GM21360 (cell line): ENCODE results near the gene CAPS.

ENCODE experiments used
- ATAC-seq: cut with Tn5 transposase; IDR thresholded peaks from one replicate; pipeline ENCODE4 v1.9.1; 2021; ENCODE audit warnings: mild to moderate bottlenecking, moderate library complexity; ENCODE audit not compliant: unreplicated experiment

Gene CAPS

DNA sequence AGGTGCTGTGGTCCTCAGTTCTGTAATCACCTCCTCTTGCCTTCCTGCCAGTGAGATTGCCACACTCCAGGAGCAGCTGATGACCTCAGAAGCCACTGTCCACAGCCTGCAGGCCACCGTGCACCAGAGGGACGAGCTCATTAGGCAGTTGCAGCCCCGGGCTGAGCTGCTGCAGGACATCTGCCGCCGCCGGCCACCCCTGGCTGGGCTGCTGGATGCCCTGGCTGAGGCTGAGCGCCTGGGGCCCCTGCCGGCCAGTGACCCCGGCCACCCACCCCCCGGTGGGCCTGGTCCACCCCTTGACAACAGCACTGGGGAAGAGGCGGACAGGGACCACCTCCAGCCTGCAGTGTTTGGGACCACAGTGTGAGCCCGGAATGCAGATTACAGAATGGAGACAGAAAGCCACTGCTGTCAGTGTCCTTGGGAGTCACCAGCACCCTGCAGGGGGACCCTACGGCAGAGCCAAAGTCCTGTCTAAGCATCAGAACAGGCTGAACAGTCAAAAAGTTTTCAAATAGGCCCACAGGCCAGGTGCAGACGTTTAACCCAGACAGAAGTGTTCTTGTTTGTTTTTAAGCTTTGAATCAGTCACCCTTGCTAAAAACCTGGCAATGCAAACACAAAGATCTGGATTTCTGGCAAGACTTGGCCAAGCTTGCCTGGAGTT is 5.1 kb upstream of the CAPS start:
- no peak for ATAC-seq

DNA sequence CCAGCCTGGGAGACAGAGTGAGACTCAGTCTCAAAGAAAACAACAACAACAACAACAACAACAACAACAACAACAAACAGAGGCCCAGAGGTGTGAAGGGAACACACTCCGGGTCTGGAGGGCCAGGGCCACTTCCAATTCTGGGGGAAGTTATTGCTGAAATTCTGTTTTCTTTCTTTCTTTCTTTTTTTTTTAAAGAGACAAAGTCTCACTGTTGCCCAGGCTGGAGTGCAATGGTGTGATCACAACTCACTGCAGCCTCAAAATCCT is 3.5 kb upstream of the CAPS start:
- no peak for ATAC-seq

DNA sequence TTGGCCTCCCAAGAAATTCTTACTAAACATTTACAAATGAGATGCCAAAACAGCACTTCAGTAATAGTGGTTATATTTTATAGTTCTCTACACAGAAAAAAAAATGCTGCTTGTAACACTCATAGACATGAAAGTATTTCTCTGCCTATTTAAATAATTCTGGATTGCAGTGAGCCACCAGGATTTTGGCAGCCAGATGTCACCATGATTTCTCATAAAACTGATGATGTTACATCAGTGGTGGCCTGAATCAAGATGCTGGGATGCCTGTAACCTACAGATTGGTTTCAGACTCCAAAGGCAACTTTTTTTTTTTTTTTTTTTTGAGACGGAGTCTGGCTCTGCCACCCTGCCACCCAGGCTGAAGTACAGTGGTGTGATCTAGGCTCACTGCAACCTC is 2.7 kb upstream of the CAPS start:
- no peak for ATAC-seq

DNA sequence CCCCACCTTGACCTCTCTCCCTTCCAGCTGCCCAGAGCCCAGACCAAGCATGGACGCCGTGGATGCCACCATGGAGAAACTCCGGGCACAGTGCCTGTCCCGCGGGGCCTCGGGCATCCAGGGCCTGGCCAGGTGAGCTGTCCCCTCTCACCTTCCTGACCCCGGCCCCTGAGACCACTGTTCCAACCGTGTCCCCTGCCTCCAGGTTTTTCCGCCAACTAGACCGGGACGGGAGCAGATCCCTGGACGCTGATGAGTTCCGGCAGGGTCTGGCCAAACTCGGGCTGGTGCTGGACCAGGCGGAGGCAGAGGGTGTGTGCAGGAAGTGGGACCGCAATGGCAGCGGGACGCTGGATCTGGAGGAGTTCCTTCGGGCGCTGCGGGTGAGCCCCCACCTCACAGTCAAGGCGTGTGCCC is 312 bp downstream of the CAPS start:
- no peak for ATAC-seq

GRCh38 chr19:5914946-5915781 is 1.1 kb downstream of the CAPS start:
- ATAC-seq = no peak

DNA sequence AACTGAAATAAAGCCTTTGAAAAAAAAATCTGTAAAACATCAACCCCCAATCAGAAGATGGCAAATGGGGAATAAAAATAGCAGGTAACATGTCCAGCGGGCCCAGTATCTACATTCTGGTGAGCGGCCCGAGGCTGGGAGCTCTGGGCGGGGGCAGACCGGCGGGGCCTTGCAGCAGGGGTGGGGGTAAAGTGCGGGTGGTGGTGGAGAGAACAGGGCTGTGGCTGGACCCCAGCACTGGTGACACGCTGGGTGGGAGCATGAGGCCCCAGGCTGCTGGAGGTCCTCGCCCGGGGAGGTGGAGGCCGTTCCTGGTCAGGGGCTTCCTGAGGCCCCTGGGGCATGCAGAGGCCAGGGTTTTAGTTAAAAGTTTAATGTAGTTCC is 1.7 kb downstream of the CAPS start:
- ATAC-seq = no peak

- no peak for ATAC-seq
These were observed 2.2 kb downstream of the CAPS start for GRCh38 chr19:5916181-5916708.

GRCh38 chr19:5917431-5918107 is 3.5 kb downstream of the CAPS start:
- ATAC-seq = no peak

- ATAC-seq = no peak
These were observed 4.5 kb downstream of the CAPS start for GRCh38 chr19:5918463-5919079.

DNA sequence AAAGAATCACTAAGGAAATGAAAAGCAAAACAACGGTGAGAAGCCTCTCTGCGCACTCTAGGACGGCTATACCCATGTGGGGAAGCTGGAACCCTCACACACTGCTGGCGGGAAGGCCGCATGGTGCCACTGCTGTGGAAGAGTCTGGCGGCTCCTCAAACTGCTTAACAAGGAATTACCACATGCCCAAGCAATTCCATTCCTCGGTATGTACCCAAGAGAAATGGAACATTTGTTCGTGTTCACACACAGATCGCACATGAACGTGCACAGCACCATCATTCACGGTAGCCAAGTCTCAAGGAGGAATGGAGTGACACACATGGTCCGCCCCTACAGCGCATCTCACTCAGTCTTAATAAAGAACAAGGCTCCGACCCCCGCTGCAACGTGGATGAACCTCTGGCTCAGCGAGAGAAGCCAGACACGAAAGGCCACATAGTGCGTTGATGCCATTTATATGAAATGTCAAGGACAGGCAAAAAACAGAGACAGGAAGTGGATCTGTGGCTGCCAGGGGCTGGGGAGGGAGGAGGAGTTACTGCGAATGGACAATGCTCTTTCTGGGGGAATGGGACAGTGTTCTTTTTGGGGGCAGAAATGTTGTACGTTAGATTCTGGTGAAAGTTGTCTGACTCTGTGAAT is 7.6 kb downstream of the CAPS start:
- ATAC-seq = no peak

GRCh38 chr19:5922161-5922545 is 8.1 kb downstream of the CAPS start:
- ATAC-seq = no peak

GRCh38 chr19:5923356-5923755 is 9.3 kb downstream of the CAPS start:
- ATAC-seq = no peak

GRCh38 chr19:5925830-5926427 is 11.9 kb downstream of the CAPS start:
- ATAC-seq = no peak

DNA sequence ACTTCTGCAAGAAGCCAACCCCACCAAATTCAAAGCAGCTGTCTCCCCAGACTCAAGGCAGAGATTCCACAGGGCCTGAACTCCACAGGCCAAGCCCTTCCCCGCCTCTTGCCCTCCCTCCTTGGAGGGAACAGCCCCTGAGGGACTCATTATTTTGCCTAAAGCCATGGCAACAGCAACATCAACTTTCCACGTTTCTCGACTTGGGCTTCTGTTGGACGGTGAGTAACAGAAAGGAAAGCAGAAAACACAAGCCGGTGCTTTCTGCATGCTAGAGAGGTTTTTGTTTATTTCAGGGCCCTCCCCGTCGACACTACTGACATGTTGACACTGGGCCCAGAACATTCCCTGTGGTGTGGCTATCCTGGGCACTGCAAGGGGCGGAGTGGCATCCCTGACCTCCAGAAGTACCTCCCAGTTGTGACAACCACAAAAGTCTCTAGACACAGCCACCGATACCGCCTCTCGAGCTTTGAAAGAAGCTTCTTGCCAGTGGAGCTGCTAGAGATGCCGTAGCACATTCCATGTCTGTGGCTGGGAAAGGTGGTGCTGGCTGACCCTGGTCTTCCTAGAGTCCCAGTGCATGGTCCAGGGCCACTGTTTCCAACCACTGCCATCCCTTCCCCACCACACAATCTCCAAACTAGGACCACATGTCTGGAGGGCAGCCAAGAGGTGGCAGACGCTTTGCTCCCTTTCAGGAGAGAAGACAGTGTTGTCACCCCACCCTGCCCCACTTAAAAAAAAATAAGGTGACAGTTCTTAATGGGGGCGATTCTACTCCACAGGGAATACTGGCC is 12.8 kb downstream of the CAPS start:
- no peak for ATAC-seq

- ATAC-seq = no peak
These were observed 13.4 kb downstream of the CAPS start for GRCh38 chr19:5927441-5927821.

DNA sequence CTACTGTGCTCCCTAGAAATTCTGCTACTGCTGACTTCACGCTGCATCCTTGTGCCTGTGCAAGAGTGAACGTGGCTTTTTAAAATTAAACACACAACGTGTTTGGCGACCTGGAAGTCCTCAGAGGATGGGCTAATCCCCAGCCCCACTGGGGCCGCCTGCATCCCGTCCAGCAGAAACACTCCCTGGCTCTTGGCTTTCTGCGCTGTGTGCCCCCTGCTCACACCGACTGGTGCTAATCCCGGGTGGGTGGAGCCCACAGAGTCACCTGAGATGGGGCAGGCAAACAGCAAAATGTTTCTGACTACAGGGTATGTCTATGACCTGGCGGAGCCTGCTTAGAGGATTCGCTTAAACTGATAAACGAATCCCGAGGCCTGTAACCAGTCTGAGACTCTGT is 15.1 kb downstream of the CAPS start:
- ATAC-seq = no peak

DNA sequence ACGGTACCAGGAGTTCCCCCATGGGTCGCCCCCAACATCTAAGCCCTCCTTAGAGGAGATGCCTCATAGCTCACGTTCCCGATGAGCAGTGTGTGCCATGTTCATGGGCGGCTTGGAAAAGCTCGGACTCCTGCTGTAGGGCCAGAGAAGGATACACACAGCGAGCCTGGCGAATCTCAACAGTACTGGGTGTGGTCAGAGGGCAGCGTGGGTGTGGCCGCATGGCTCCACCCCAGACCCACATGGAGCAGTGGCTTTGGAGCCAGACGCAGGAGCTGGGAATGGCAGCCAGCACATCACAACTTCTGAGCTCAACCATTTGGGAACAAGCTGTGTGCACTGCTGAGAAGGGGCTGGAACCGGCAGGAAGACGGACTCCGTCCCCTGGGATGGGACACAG is 15.6 kb downstream of the CAPS start:
- ATAC-seq = no peak

DNA sequence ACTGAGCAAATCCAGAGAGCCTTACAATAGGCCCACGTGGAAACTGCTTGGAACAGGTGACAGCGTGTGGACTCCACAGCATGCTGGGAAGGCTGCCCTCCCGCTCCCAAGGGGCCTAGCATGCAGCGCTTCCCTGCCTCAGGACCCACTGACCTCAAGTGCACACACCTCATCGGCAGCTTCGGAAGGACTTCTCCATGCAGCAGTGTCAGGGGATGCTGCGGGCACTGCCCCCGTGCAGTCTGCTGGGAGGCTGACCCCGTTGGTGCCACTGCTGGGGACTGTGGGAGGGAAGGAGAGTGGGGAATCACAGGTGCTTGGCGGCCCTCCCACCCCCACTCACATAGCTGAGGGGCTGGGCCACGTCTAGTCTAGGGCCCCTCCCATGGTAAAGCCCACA is 17.2 kb downstream of the CAPS start:
- ATAC-seq = no peak

GRCh38 chr19:5932146-5932545 is 18.1 kb downstream of the CAPS start:
- ATAC-seq = no peak
